Effector memory CD4-positive, alpha-beta T cell (primary cell): ENCODE data around the gene SSC4D.
"Not testable (repeated sequence)": the region's sequence is repeated elsewhere in the genome, so short reads cannot be mapped to it uniquely, and the experiment has no call there.

Experiments
- DNase-seq, 3 donors: peaks; one replicate each; pipeline ENCODE4 v3.0.0-alpha.2; 2020
- H3K27ac ChIP-seq: 2 replicates; pipeline ENCODE4 v1.7.0; 2013; ENCODE audit warnings: mild to moderate bottlenecking, low read length, moderate library complexity; ENCODE audit not compliant: insufficient read depth, poor library complexity, severe bottlenecking
- H3K27me3 ChIP-seq: replicated peaks from 2 replicates; pipeline ENCODE4 v1.7.0; 2013; ENCODE audit warnings: mild to moderate bottlenecking, low read length; ENCODE audit not compliant: insufficient read depth, control insufficient read depth, poor library complexity, severe bottlenecking
- H3K36me3 ChIP-seq: 2 replicates; pipeline ENCODE4 v1.7.0; 2013; ENCODE audit warnings: mild to moderate bottlenecking, low read length, moderate library complexity; ENCODE audit not compliant: control insufficient read depth, insufficient read depth
- H3K4me1 ChIP-seq: 2 replicates; pipeline ENCODE4 v1.7.0; 2013; ENCODE audit warnings: low read length, mild to moderate bottlenecking; ENCODE audit not compliant: control insufficient read depth, insufficient read depth, poor library complexity, severe bottlenecking
- H3K4me3 ChIP-seq: 2 replicates; pipeline ENCODE4 v1.7.0; 2013; ENCODE audit warnings: low read length, low read depth, mild to moderate bottlenecking; ENCODE audit not compliant: insufficient read depth, poor library complexity, severe bottlenecking
- H3K9me3 ChIP-seq: 2 replicates; pipeline ENCODE4 v1.7.0; 2013; ENCODE audit warnings: mild to moderate bottlenecking, low read length, moderate library complexity; ENCODE audit not compliant: control insufficient read depth

Gene SSC4D

GRCh38 chr7:76400248-76400647, 9.2 kb downstream of the SSC4D start:
- no peaks in the 10 kb centered on the region for H3K9me3 ChIP-seq
- no peaks in the 10 kb centered on the region for H3K27me3 ChIP-seq
- no peak overlapping the region for H3K4me3 ChIP-seq
- H3K27ac ChIP-seq: no peak overlapping the region
- peaks cover 10% of the 10 kb centered on the region for H3K4me1 ChIP-seq
- DNase-seq: no peak
- H3K36me3 ChIP-seq: no peaks in the 10 kb centered on the region

GRCh38 chr7:76397409-76398183, 11.9 kb downstream of the SSC4D start:
- no peak overlapping the region for H3K27ac ChIP-seq
- no peaks in the 10 kb centered on the region for H3K9me3 ChIP-seq
- peak overlapping the region; percentile 46 for H3K4me3 ChIP-seq
- H3K36me3 ChIP-seq: no peaks in the 10 kb centered on the region
- DNase-seq: peak; percentile 68 to 73 (median 70)
- no peaks in the 10 kb centered on the region for H3K27me3 ChIP-seq
- peaks cover 10% of the 10 kb centered on the region for H3K4me1 ChIP-seq

GRCh38 chr7:76396864-76397263, 12.6 kb downstream of the SSC4D start:
- H3K27me3 ChIP-seq: no peaks in the 10 kb centered on the region
- H3K36me3 ChIP-seq: no peaks in the 10 kb centered on the region
- no peak for DNase-seq
- no peaks in the 10 kb centered on the region for H3K9me3 ChIP-seq
- no peak overlapping the region for H3K27ac ChIP-seq
- H3K4me1 ChIP-seq: peaks cover 10% of the 10 kb centered on the region
- H3K4me3 ChIP-seq: no peak overlapping the region

- peaks cover 10% of the 10 kb centered on the region for H3K4me1 ChIP-seq
- H3K36me3 ChIP-seq: no peaks in the 10 kb centered on the region
- no peak for DNase-seq
These were observed 13.4 kb downstream of the SSC4D start for GRCh38 chr7:76395965-76396726.

GRCh38 chr7:76395605-76395964, 13.9 kb downstream of the SSC4D start:
- H3K27me3 ChIP-seq, H3K9me3 ChIP-seq, H3K36me3 ChIP-seq, H3K4me1 ChIP-seq, DNase-seq, H3K27ac ChIP-seq, H3K4me3 ChIP-seq: not testable (repeated sequence)

More at GRCh38 chr7:76395965-76396726, 13.4 kb downstream of the SSC4D start:
- Histone ChIP-seq H3K27me3 (no peaks in the 10 kb centered on the region), H3K27ac (no peak overlapping the region), H3K4me3 (no peak overlapping the region), H3K9me3 (no peaks in the 10 kb centered on the region)

- Histone ChIP-seq H3K27me3 (no peaks in the 10 kb centered on the region), H3K4me1 (peaks cover 10% of the 10 kb centered on the region), H3K27ac (no peak overlapping the region), H3K9me3 (no peaks in the 10 kb centered on the region), H3K36me3 (no peaks in the 10 kb centered on the region), H3K4me3 (no peak overlapping the region)
- no peak for DNase-seq
These were observed 14.5 kb downstream of the SSC4D start for GRCh38 chr7:76394957-76395356.

DNA sequence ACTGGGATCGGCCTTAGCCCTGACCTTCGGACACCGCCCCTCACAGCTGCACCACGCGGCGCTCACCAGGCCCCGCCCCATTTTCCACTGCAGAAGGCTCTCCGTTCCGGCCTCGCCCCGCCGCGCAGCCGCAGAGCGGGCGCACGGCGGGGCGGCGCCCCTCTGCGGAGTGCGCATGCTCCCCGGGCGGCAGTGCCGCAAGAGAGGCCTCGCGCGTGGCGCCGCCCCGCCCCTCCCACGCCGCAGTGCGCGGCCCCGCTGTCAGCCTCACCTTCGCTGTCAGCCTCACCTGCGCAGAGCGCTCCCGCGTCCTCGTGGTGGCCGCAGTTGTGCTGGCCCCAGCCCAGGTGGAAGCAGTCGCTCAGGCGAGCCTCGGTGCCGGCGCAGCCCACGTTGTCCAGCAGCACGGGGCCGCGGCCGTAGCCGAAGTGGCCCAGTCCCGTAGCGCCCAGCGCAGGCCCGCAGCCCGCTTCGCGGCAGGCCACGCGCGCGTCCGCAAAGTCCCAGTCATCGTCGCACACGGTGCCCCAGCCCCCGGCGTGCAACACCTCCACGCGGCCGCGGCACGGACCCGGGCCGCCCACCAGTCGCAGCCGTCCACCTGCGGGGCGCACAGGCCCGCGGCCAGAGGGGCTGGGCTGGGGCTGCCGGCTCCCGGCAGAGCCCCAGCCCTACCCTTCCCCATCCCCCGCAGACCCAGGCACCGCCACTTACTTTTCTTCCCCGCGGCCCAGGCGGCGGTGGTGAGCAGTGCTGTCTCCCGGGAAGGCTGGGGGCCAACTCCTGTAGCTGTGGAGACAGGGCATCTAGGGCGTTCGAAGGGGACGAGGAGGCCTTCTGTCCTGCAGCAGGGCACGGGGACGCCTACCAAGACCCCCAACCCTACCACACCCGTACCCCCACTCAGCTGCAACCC, 16.1 kb downstream of the SSC4D start:
- peak; percentile 82 to 85 (median 84) for DNase-seq

DNA sequence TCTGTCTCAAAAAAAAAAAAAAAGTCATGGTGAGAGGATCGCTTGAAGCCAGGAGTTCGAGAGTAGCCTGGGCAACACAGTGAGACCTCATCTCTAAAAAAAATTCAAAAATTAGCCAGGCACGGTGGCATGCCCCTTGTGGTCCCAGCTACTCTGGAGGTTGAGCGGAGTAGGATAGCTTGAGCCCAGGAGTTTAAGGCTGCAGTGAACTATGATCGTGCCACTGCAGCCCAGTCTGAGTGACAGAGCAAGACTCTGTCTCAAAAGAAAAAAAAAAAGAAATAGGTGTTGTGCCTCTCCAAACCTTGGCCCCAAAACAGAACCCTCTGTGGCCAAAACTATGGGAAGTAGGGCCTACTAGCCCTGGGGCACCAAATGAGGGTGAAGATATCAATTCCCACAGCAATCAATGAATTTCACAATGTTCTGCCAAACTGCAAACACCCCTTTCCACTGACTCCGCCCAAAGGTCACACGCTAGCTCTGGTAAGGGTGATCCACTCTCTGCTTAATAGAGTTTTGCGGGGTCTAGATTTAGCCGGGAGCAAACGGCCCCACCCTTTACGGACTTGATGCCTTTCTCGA, 16.9 kb downstream of the SSC4D start:
- Histone ChIP-seq H3K9me3 (no peaks in the 10 kb centered on the region), H3K27ac (peak overlapping the region; percentile 56), H3K27me3 (no peaks in the 10 kb centered on the region), H3K4me1 (peaks cover 7% of the 10 kb centered on the region), H3K36me3 (no peaks in the 10 kb centered on the region), H3K4me3 (peak overlapping the region; percentile 78)
- DNase-seq: no peak

More for the DNA sequence above, 16.1 kb downstream of the SSC4D start:
- peaks cover 10% of the 10 kb centered on the region for H3K4me1 ChIP-seq
- H3K36me3 ChIP-seq: no peaks in the 10 kb centered on the region
- H3K9me3 ChIP-seq: no peaks in the 10 kb centered on the region
- peak overlapping the region; percentile 56 for H3K27ac ChIP-seq
- no peaks in the 10 kb centered on the region for H3K27me3 ChIP-seq
- peak overlapping the region; percentile 78 for H3K4me3 ChIP-seq

DNA sequence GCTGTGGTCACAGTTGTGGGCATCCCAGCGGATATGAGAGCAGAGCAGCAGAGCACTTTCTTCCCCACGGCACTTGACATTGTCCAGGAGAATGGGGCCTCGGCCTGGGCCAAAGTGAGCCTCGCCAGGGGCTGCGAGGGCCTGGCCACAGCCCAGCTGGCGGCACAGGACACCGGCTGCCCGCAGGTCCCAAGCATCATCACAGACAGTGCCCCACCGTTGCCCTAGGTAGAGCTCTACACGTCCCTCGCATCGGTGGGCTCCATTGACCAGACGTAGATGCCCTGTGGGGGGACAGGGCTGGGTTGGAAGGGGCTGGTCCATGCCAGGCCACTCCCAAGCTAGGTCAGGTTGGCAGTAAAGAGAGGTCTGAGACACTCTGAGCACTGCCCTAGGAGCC, 19.4 kb downstream of the SSC4D start:
- no peak for DNase-seq
- Histone ChIP-seq H3K4me1 (no peaks in the 10 kb centered on the region), H3K27ac (no peak overlapping the region), H3K9me3 (no peaks in the 10 kb centered on the region), H3K4me3 (no peak overlapping the region), H3K27me3 (no peaks in the 10 kb centered on the region), H3K36me3 (no peaks in the 10 kb centered on the region)
